Measurements from ENCODE around the gene DUS1L. TPM values are rescaled to one million over a fixed set of nuclear protein-coding genes. Genes with fewer than 3 reads are reported as not detected.
A peak's percentile ranks its signal among the peaks of the same experiment; 100 is the strongest.

Gene DUS1L
- total and polyA plus RNA-seq, 5 donors: 51.3 to 82.1 (median 60.0) TPM

DNA sequence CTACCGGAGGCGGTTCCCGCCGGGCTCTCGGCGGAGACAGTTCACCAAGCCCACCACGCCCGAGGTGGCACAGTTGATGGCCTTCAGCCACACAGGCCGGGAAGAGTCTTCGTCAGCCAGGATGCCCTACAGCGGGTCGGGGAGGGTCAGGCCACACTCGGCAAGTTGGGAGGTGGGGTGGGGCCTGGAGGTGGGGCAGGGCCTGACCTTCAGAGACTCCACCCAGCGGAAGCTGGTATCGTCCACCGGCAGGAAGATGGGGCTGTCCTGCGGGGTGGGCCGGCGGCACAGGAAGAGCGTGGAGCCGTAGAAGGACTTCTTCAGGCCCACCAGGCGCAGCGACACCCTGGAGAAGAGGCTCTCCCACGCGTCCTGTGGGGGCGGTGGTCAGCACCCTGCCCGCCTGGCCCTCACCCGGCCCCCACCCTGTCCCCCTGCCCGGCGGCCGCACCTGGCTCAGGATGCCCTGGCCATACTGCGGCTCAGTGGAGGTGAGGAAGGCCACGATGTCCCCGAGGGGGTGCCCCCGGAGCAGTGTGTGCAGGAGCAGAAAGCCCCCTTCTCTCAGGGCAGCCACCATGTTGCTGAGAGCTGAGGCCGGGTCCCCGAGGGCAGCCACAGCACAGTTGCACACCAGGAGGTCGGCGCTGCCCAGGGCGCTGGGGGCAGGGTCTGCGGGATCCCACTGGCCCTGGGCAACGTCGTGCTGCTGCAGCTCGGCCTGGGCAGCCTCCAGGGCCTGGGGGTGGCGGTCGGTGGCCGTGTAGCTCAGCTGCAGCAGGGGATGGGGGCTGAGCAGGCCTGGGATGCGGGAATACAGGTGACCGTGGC, 19.6 kb upstream of the DUS1L start:
- Histone ChIP-seq H3K4me3 (ENCODE audit: low read length) (no peak overlapping the region), H3K4me1 (ENCODE audit: control insufficient read depth, insufficient read depth, low read length) (no peaks in the 10 kb centered on the region), H3K27me3 (ENCODE audit: control insufficient read depth, insufficient read depth) (no peaks in the 10 kb centered on the region), H3K9me3 (ENCODE audit: control insufficient read depth, low read length) (no peaks in the 10 kb centered on the region), H3K27ac (ENCODE audit: low read length) (no peak overlapping the region)
- 91% methylated on average over 49 of the region's 49 CpGs for WGBS
- no peak for ATAC-seq
- intact Hi-C loops (cut with DNase I): no loop called here
- peak; percentile 16 to 59 (median 42) for DNase-seq

DNA sequence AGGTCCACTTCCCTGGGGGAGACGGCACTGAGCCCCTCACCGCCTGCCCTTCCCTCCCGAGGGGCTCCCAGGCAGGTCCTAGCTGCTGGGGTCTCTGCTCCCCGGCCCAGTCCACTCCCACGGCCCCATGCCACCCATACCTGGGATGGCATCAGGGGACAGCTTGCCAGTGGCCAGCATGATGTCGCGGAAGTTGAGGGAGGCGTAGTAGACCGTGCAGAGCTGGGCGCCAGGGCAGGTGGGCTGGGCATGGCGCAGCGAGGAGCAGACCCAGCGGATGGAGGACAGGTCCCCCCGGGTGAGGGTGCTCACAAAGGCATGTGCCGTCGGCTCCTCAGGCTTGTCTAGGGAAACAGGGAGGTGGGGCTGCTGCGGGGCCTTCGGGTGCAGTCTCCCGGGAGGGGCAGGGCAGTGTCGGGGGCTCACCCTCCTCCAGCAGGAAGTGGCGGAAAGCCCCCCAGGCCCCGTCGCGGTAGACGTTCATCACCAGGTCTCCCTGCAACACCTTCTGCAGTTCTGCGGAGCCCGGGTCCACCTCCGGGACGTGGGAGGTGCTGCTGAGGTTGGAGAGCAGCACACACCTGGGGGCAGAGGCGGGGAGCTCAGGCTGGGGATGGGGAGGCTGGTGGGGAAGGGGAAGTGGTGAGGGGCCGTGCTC, 18.9 kb upstream of the DUS1L start:
- intact Hi-C loops (cut with DNase I): no loop called here
- 93% methylated on average over 31 of the region's 31 CpGs for WGBS
- Histone ChIP-seq H3K9me3 (ENCODE audit: control insufficient read depth, low read length) (no peaks in the 10 kb centered on the region), H3K27me3 (ENCODE audit: control insufficient read depth, insufficient read depth) (no peaks in the 10 kb centered on the region), H3K4me1 (ENCODE audit: control insufficient read depth, insufficient read depth, low read length) (no peaks in the 10 kb centered on the region), H3K4me3 (ENCODE audit: low read length) (no peak overlapping the region), H3K27ac (ENCODE audit: low read length) (no peak overlapping the region)
- ATAC-seq (no peak), DNase-seq (peak in 1 of 3 donors; percentile 54)

DNA sequence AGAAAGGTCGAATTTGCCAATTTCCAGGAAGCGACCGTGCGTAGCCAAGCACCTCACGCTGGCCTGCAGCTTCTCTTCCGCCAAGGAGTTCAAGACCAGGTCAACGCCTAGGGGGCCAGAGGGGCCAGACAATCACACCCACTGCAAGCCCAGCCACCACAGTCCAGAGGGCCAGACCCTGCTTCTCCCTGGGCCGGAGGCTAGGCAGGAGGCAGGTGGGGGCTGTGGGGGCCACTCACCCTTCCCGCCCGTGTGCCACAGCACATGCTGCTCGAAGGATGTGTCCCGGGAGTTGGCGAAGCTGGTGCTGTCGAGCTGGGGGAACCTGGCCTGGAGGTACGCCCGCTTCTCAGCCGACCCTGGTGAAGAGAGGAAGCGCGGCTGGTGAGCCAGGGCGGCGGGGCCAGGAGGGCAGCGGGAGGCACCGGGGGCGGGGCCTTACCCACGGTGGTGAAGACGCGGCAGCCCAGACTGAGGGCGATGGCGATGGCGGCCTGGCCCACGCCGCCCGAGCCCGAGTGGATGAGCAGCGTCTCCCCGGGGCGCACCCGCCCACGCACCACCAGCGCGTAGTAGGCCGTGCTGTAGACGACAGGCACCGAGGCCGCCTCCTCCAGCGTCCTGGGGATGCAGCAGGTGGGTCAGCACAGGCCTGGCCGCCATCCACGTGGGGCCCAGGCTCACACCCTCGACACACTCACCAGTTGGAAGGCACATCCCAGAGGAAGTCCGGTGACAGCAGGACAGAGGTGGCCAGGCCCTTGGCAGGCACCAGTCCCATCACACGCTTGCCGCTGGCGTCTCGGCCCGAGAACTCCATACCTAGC, 18.1 kb upstream of the DUS1L start:
- intact Hi-C loops (cut with DNase I): no loop called here
- Histone ChIP-seq H3K27ac (ENCODE audit: low read length) (no peak overlapping the region), H3K27me3 (ENCODE audit: control insufficient read depth, insufficient read depth) (no peaks in the 10 kb centered on the region), H3K4me3 (ENCODE audit: low read length) (no peak overlapping the region), H3K9me3 (ENCODE audit: control insufficient read depth, low read length) (no peaks in the 10 kb centered on the region), H3K4me1 (ENCODE audit: control insufficient read depth, insufficient read depth, low read length) (no peaks in the 10 kb centered on the region)
- 93% methylated on average over 55 of the region's 55 CpGs for WGBS
- DNase-seq (peak in 2 of 3 donors; percentile 60), ATAC-seq (no peak)

DNA sequence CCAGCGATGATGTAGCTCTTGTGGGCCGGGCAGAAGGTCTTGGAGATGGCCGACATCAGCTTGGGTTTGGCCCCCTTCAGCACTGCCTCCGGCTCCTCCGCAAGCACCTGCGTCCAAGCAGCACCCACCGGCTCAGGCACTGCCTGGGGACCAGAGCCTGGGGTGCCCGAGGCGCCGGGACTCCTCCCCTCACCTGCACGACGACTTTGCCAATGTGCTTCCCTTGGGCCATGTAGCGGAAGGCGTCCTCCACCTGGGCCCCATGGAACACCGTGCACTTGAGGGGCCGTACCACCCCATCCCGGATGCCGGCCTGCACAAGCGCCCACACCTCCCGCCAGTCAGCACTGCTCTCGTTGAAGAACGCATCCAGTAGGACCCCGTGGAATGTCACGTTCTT, 17.4 kb upstream of the DUS1L start:
- Histone ChIP-seq H3K27ac (ENCODE audit: low read length) (no peak overlapping the region), H3K9me3 (ENCODE audit: control insufficient read depth, low read length) (no peaks in the 10 kb centered on the region), H3K27me3 (ENCODE audit: control insufficient read depth, insufficient read depth) (no peaks in the 10 kb centered on the region), H3K4me3 (ENCODE audit: low read length) (no peak overlapping the region), H3K4me1 (ENCODE audit: control insufficient read depth, insufficient read depth, low read length) (no peaks in the 10 kb centered on the region)
- 92% methylated on average over 24 of the region's 24 CpGs for WGBS
- intact Hi-C loops (cut with DNase I): no loop called here
- DNase-seq (peak in 2 of 3 donors; percentile 30 to 46), ATAC-seq (no peak)

DNA sequence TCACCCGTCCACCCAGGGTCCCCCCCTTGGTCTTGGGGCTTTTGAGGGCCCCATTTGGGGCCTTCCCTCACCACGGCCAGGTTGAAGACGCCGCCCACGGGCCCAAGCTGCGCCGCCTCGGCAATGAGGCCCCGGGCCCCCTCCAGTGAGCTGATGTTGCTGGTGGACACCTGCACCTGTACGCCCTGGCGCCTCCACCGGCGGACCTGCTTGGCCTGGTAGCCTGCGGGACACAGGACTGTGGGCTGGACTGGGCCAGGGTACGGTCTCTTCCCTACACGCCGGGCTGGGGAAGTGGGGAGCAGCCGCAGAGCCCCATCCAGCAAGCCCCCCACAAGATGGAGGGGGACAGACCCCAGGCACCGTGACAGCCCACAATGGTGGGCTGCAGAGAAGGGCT, 16.9 kb upstream of the DUS1L start:
- H3K27me3 ChIP-seq (ENCODE audit: control insufficient read depth, insufficient read depth): no peaks in the 10 kb centered on the region
- ATAC-seq: no peak
- no peaks in the 10 kb centered on the region for H3K4me1 ChIP-seq (ENCODE audit: control insufficient read depth, insufficient read depth, low read length)
- peak in 2 of 3 donors; percentile 34 to 54 for DNase-seq
- 92% methylated on average over 19 of the region's 19 CpGs for WGBS
- H3K4me3 ChIP-seq (ENCODE audit: low read length): no peak overlapping the region
- no peak overlapping the region for H3K27ac ChIP-seq (ENCODE audit: low read length)
- H3K9me3 ChIP-seq (ENCODE audit: control insufficient read depth, low read length): no peaks in the 10 kb centered on the region
- intact Hi-C loops (cut with DNase I): no loop called here

DNA sequence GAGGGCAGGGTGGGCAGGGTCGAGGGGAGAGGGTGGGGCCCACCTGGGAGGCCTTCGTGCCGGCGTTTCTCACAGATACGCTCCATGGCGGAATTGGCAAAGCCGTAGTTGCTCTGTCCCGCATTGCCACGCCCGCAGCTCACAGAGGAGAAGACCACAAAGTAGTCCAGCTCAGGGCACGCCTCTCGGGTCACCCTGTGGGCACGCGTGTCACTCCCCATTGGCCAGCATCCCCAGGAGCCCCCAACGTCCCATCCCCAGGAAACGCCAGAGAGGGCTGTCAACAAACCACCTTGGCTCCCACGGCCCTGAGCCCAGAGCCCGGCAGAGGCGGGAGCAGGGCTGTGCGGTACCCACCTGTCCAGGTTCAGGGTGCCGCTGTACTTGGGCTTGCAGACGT, 16.4 kb upstream of the DUS1L start:
- Histone ChIP-seq H3K27me3 (ENCODE audit: control insufficient read depth, insufficient read depth) (no peaks in the 10 kb centered on the region), H3K4me1 (ENCODE audit: control insufficient read depth, insufficient read depth, low read length) (no peaks in the 10 kb centered on the region), H3K27ac (ENCODE audit: low read length) (no peak overlapping the region), H3K9me3 (ENCODE audit: control insufficient read depth, low read length) (no peaks in the 10 kb centered on the region), H3K4me3 (ENCODE audit: low read length) (no peak overlapping the region)
- DNase-seq: peak in 2 of 3 donors; percentile 28 to 48
- ATAC-seq: no peak
- 93% methylated on average over 22 of the region's 22 CpGs for WGBS
- intact Hi-C loops (cut with DNase I): no loop called here

DNA sequence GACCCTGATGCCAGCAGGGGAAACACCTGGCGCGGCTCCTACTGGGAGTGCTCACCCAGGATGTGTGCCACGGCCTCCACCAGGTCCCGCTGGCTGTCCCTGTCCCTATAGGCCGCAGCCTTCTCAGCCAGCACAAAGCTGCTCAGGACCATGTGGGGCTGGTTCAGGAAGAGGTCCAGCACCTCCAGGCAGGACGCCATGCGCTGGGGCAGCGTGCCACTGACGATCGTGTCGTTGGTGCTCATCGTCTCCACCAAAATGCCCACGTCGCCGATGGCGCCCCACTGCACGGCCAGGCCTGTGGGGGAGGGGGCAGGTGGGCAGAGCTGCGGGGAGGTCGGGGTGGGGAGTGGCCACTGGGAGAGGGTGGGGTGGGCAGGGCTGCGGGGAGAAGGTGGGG, 15.9 kb upstream of the DUS1L start:
- H3K9me3 ChIP-seq (ENCODE audit: control insufficient read depth, low read length): no peaks in the 10 kb centered on the region
- no peaks in the 10 kb centered on the region for H3K27me3 ChIP-seq (ENCODE audit: control insufficient read depth, insufficient read depth)
- no peak overlapping the region for H3K27ac ChIP-seq (ENCODE audit: low read length)
- H3K4me1 ChIP-seq (ENCODE audit: control insufficient read depth, insufficient read depth, low read length): no peaks in the 10 kb centered on the region
- ATAC-seq: no peak
- 92% methylated on average over 20 of the region's 20 CpGs for WGBS
- peak in 1 of 3 donors; percentile 68 for DNase-seq
- intact Hi-C loops (cut with DNase I): no loop called here
- no peak overlapping the region for H3K4me3 ChIP-seq (ENCODE audit: low read length)

DNA sequence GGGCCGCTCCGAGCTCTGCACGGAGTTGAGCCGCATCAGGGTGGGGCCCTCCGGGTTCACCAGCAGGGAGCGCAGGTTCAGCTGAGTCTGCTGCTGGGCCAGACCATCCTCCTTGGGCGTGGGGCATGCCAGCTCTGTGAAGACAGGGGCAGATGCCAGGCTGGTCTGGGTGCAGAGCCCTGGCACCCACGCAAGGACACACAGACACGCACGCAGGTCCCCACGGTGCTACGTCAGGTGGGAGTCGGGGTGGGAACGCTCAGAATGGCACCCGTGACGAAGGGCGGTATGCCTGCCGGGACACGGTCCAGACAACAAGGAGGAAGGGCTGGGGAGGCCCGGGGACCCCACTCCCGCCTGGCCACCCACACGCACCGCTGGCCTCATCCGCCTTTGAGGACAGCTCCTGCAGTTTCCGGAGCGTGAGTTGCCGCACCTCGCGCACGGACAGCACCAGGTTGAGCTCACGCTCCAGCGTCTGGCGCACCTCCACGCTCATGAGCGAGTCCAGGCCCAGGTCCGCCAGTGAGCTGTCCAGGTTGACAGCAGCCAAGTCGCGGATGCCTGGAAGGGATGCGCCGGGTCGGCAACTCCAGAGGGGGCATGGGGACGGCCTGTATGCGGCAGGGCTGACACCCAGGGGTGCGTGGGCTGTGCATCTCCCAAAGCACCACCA, 15.3 kb upstream of the DUS1L start:
- peak in 2 of 3 donors; percentile 58 to 65 for DNase-seq
- 94% methylated on average over 44 of the region's 44 CpGs for WGBS
- H3K27me3 ChIP-seq (ENCODE audit: control insufficient read depth, insufficient read depth): no peaks in the 10 kb centered on the region
- no peak for ATAC-seq
- H3K9me3 ChIP-seq (ENCODE audit: control insufficient read depth, low read length): no peaks in the 10 kb centered on the region
- no peak overlapping the region for H3K27ac ChIP-seq (ENCODE audit: low read length)
- H3K4me1 ChIP-seq (ENCODE audit: control insufficient read depth, insufficient read depth, low read length): no peaks in the 10 kb centered on the region
- no peak overlapping the region for H3K4me3 ChIP-seq (ENCODE audit: low read length)
- intact Hi-C loops (cut with DNase I): no loop called here

DNA sequence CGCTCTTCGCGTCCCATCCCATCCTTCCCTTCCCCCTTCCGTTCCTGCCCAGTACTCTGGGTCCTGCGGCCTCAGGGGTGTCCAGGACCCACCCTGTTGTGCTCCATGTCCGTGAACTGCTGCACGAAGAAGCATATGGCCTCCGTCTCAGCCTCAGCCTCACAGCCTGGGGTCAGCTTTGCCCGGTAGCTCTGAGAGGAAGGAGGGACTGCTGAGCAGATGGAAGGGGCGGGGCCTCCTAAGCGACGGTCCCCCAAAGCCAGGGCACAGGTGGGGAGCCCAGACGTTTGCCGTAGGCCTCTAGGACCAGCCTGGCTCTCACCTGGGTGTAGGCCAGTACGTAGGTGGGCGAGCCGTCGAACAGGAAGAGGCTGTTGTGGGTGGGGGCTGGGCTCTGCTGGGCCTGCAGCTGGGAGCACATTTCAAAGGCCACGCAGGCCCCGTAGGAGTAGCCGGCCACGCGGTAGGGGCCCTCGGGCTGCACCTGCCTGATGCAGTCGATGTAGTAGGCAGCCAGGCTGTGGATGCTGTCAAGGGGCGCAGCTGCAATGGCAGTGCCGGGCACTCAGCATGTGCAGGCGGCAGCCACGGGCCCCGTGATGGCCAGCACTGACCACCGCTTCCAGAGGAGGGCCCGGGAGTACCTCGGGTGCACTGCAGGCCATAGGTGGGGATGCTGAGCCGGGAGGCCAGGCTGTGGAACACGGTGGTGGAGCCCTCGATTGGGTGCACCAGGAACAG, 14.6 kb upstream of the DUS1L start:
- ATAC-seq: no peak
- no peaks in the 10 kb centered on the region for H3K4me1 ChIP-seq (ENCODE audit: control insufficient read depth, insufficient read depth, low read length)
- DNase-seq: peak in 2 of 3 donors; percentile 31 to 41

DNA sequence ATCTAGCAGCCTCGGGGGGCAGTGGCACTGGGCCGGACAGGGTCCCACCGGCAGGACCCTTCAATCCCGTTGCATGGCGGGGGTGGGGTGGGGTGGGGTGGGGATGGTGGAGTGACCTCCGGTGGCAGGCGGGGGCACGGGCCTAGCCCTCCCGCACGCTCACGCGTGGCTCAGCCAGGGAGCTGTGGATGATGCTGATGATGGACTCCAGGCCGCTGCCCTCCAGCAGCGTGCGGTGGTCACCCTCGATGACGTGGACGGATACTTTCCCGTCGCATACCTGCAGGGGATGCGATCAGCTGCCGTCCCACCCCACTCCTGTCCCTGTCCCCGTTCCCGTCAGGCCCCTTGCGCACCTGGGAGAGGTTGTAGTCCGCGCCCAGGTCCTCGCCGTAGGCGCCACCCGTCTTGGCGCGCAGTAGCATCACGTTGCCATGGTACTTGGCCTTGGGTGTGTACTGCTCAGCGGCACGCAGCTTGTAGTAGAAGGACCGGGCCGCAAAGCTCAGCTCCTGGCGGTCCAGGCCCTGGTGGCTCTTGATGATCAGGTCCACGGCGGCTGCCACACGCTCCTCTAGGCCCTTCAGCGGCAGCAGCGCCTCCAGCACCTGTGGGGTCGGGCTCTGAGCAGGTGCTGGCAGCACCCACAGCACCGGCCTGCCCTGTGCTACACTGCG, 13.5 kb upstream of the DUS1L start:
- DNase-seq (peak in 2 of 3 donors; percentile 54 to 56), ATAC-seq (no peak)
- H3K4me1 ChIP-seq (ENCODE audit: control insufficient read depth, insufficient read depth, low read length): no peaks in the 10 kb centered on the region
- no peak overlapping the region for H3K27ac ChIP-seq (ENCODE audit: low read length)
- intact Hi-C loops (cut with DNase I): no loop called here
- H3K9me3 ChIP-seq (ENCODE audit: control insufficient read depth, low read length): no peaks in the 10 kb centered on the region
- WGBS: 94% methylated on average over 47 of the region's 47 CpGs
- no peaks in the 10 kb centered on the region for H3K27me3 ChIP-seq (ENCODE audit: control insufficient read depth, insufficient read depth)
- H3K4me3 ChIP-seq (ENCODE audit: low read length): no peak overlapping the region

More for the DNA sequence above, 14.6 kb upstream of the DUS1L start:
- WGBS: 90% methylated on average over 36 of the region's 36 CpGs
- Histone ChIP-seq H3K4me3 (ENCODE audit: low read length) (no peak overlapping the region), H3K27ac (ENCODE audit: low read length) (no peak overlapping the region), H3K27me3 (ENCODE audit: control insufficient read depth, insufficient read depth) (no peaks in the 10 kb centered on the region), H3K9me3 (ENCODE audit: control insufficient read depth, low read length) (no peaks in the 10 kb centered on the region)
- intact Hi-C loops (cut with DNase I): no loop called here

All from right cardiac atrium (tissue), 5 donors.